HepG2 (cell line): Measurements from ENCODE around the gene ARL15. TPM values are rescaled to one million over a fixed set of nuclear protein-coding genes. Genes with fewer than 3 reads are reported as not detected.
A peak's percentile ranks its signal among the peaks of the same experiment; 100 is the strongest.

ENCODE experiments used
- CEBPZ ChIP-seq: IDR thresholded peaks from 2 replicates; pipeline ENCODE4 v1.6.1; 2012; ENCODE audit warnings: low read length, improper control_type of control experiment
- ELF3 ChIP-seq: IDR thresholded peaks from 2 replicates; pipeline ENCODE4 v1.6.1; 2016; ENCODE audit warnings: missing genetic modification reagents, missing compliant biosample characterization
- GABPA ChIP-seq, 2 experiments: IDR thresholded peaks; 2 replicates each; pipeline ENCODE4 v1.6.1; 2011 to 2016; ENCODE audit warnings: low read depth in 2 of 2, low read length in 1 of 2, missing biosample characterization in 1 of 2, missing genetic modification characterization in 1 of 2
- HNF4A ChIP-seq: sonication (generic); formaldehyde crosslinking; IDR thresholded peaks from 2 replicates; pipeline ENCODE4 v1.4.0; 2020; ENCODE audit warnings: missing genetic modification reagents
- ISL2 ChIP-seq: sonication (generic); formaldehyde crosslinking; IDR thresholded peaks from 2 replicates; pipeline ENCODE4 v1.5.0; 2020; ENCODE audit warnings: missing genetic modification reagents
- MIER2 ChIP-seq: IDR thresholded peaks from 2 replicates; pipeline ENCODE4 v1.6.1; 2016; ENCODE audit warnings: missing biosample characterization, missing genetic modification reagents
- PHF20 ChIP-seq: sonication (generic); formaldehyde crosslinking; IDR thresholded peaks from 2 replicates; pipeline ENCODE4 v1.5.0; 2020; ENCODE audit warnings: mild to moderate bottlenecking, missing genetic modification reagents
- PRDM15 ChIP-seq: sonication (generic); formaldehyde crosslinking; IDR thresholded peaks from 2 replicates; pipeline ENCODE4 v1.4.0; 2020; ENCODE audit warnings: missing genetic modification reagents
- RAD51 ChIP-seq: fragments of 450-650 bp; IDR thresholded peaks from 2 replicates; pipeline ENCODE4 v1.6.1; 2016; ENCODE audit warnings: borderline replicate concordance
- ZFYVE20 ChIP-seq: sonication (generic); formaldehyde crosslinking; IDR thresholded peaks from 2 replicates; pipeline ENCODE4 v1.8.0; 2023; ENCODE audit warnings: low read depth, mild to moderate bottlenecking, moderate library complexity, missing genetic modification reagents, borderline replicate concordance
- ZNF143 ChIP-seq: sonication (generic); formaldehyde crosslinking; IDR thresholded peaks from 2 replicates; pipeline ENCODE4 v1.4.0; 2020; ENCODE audit warnings: missing genetic modification reagents
- ZNF264 ChIP-seq: sonication (generic); formaldehyde crosslinking; IDR thresholded peaks from 2 replicates; pipeline ENCODE4 v1.4.0; 2020; ENCODE audit warnings: missing genetic modification reagents
- ZNF512 ChIP-seq: sonication (generic); formaldehyde crosslinking; IDR thresholded peaks from 2 replicates; pipeline ENCODE4 v1.4.0; 2020; ENCODE audit warnings: mild to moderate bottlenecking, missing genetic modification reagents
- ZNF652 ChIP-seq: IDR thresholded peaks from 2 replicates; pipeline ENCODE4 v1.6.1; 2016; ENCODE audit warnings: low read depth, borderline replicate concordance
- ZNF670 ChIP-seq: sonication (generic); formaldehyde crosslinking; IDR thresholded peaks from 2 replicates; pipeline ENCODE4 v1.8.0; 2022; ENCODE audit warnings: mild to moderate bottlenecking, missing genetic modification reagents, borderline replicate concordance
- ZNF839 ChIP-seq: sonication (generic); formaldehyde crosslinking; IDR thresholded peaks from 2 replicates; pipeline ENCODE4 v1.4.0; 2020; ENCODE audit warnings: missing genetic modification reagents, mild to moderate bottlenecking, borderline replicate concordance
- polyA plus RNA-seq, 8 experiments: library from polyadenylated mRNA; depleted of rRNA in 3 of 8; stranded (reverse) in 7 of 8; unstranded in 1 of 8; fragments of >200 nt; fragmentation: Illumina TruSeq in 4 of 8; extraction: Trizol in 4 of 8; gene quantifications; 2 replicates each; pipeline versions ENCODE4 v1.2.1 to v1.2.3, GENCODE V29; 2011 to 2016; ENCODE audit warnings: low read depth in 4 of 8, missing spikeins in 1 of 8, mixed read lengths in 1 of 8; ENCODE audit not compliant: insufficient read depth in 1 of 8
- total RNA-seq, 5 experiments: library from RNA; depleted of rRNA; stranded (reverse); fragments of >200 nt; fragmentation: Illumina TruSeq; extraction: Trizol; gene quantifications; 2 replicates each; pipeline ENCODE4 v1.2.3, GENCODE V29; 2016; ENCODE audit warnings: low read depth in 1 of 5
- TF ChIP-seq, protein P1 (sequence below): sonication (generic); formaldehyde crosslinking; IDR thresholded peaks from 2 replicates; pipeline ENCODE4 v1.8.0; 2022; ENCODE audit warnings: mild to moderate bottlenecking, missing genetic modification reagents, moderate library complexity
- TF ChIP-seq, protein P2 (sequence below): sonication (generic); formaldehyde crosslinking; IDR thresholded peaks from 2 replicates; pipeline ENCODE4 v1.4.0; 2020; ENCODE audit warnings: missing genetic modification reagents

ARL15 gene
- total and polyA plus RNA-seq, 2 of the 13 experiments (the other 11 are each of a cell fraction or from before 2014, with no cell fraction given), result 2.5 to 7.7 TPM

DNA sequence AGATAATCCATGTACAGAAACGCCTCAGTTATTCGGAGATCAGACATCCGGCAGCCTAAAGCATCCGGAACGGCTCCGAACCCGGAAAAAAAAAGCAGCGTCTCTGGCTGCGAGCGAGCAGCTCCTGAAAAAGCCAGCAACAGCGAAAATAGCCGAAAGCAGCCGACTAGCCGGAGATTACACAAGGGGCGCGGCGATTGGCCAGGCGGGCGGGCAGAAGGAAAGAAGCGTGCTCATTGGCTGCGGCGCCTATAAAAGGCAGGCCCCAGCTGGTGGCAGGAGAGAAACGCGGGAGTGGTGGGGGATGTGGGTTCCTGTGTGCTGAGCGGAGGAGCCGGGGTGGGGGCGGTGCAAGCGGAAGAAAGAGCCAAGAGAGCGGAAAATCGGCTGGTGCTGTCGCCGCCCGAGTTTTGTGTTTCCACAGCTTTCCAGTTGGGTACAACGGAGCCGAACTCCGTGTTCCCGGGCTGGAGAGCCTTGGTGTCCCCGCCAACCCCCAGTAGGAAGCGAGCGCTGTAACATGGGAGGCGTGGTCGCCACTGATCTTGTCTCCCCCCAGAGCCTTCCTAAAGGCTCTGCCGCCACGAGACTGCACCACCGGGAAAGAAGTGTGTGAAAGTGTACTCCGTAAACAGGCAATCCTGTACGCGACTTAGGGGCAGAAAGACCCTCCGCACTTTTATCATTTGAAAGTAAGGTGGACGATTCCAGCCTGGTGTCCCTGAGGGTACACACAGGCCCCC lies at the start of gene ARL15 (continued):
- TF ChIP-seq CEBPZ (no peak), HNF4A (CRISPR knock-in tag) (no peak), ZNF264 (CRISPR knock-in tag) (no peak), ISL2 (no peak), PHF20 (CRISPR knock-in tag) (peak; percentile 48; the same call in 1 of the 2 replicates), ZNF652 (CRISPR knock-in tag) (no peak), ZNF512 (no peak), ZNF670 (CRISPR knock-in tag) (no peak; the same call in 1 of the 2 replicates), ZNF839 (CRISPR knock-in tag) (no peak), RAD51 (no peak), ZFYVE20 (CRISPR knock-in tag) (no peak), PRDM15 (no peak), GABPA (IDR thresholded peaks at IDR 0.05; ENCODE audit: low read depth, low read length) (no peak), GABPA (CRISPR knock-in tag; IDR thresholded peaks at IDR 0.05; ENCODE audit: low read depth) (peak; percentile 50), ELF3 (CRISPR knock-in tag) (peak; percentile 16; the same call in 1 of the 2 replicates), ZNF143 (CRISPR knock-in tag) (no peak), MIER2 (CRISPR knock-in tag) (no peak)
- TF ChIP-seq, protein P1, sequence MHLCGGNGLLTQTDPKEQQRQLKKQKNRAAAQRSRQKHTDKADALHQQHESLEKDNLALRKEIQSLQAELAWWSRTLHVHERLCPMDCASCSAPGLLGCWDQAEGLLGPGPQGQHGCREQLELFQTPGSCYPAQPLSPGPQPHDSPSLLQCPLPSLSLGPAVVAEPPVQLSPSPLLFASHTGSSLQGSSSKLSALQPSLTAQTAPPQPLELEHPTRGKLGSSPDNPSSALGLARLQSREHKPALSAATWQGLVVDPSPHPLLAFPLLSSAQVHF, result no peak
- TF ChIP-seq, protein P2, sequence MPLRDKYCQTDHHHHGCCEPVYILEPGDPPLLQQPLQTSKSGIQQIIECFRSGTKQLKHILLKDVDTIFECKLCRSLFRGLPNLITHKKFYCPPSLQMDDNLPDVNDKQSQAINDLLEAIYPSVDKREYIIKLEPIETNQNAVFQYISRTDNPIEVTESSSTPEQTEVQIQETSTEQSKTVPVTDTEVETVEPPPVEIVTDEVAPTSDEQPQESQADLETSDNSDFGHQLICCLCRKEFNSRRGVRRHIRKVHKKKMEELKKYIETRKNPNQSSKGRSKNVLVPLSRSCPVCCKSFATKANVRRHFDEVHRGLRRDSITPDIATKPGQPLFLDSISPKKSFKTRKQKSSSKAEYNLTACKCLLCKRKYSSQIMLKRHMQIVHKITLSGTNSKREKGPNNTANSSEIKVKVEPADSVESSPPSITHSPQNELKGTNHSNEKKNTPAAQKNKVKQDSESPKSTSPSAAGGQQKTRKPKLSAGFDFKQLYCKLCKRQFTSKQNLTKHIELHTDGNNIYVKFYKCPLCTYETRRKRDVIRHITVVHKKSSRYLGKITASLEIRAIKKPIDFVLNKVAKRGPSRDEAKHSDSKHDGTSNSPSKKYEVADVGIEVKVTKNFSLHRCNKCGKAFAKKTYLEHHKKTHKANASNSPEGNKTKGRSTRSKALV (CRISPR knock-in tag), result no peak
